ENCODE results near the gene FADS2.

DNA sequence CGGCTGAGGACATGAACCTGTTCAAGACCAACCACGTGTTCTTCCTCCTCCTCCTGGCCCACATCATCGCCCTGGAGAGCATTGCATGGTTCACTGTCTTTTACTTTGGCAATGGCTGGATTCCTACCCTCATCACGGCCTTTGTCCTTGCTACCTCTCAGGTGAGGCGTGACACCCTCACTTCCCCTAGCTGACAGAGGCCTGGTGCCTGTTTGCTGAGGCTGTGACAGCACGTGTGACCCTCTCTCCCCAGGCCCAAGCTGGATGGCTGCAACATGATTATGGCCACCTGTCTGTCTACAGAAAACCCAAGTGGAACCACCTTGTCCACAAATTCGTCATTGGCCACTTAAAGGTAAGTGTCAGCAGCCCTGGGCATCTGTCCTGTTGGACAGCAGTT lies 12.3 kb downstream of the FADS2 start:
- TF ChIP-seq EZH2 (IDR thresholded peaks at IDR 0.05; ENCODE audit: low read depth) = no peak
- TF ChIP-seq, protein P1, sequence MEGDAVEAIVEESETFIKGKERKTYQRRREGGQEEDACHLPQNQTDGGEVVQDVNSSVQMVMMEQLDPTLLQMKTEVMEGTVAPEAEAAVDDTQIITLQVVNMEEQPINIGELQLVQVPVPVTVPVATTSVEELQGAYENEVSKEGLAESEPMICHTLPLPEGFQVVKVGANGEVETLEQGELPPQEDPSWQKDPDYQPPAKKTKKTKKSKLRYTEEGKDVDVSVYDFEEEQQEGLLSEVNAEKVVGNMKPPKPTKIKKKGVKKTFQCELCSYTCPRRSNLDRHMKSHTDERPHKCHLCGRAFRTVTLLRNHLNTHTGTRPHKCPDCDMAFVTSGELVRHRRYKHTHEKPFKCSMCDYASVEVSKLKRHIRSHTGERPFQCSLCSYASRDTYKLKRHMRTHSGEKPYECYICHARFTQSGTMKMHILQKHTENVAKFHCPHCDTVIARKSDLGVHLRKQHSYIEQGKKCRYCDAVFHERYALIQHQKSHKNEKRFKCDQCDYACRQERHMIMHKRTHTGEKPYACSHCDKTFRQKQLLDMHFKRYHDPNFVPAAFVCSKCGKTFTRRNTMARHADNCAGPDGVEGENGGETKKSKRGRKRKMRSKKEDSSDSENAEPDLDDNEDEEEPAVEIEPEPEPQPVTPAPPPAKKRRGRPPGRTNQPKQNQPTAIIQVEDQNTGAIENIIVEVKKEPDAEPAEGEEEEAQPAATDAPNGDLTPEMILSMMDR (conservative IDR thresholded peaks at IDR 0.05) = no peak
